ENCODE data around the gene HDAC8.

HDAC8 gene

DNA sequence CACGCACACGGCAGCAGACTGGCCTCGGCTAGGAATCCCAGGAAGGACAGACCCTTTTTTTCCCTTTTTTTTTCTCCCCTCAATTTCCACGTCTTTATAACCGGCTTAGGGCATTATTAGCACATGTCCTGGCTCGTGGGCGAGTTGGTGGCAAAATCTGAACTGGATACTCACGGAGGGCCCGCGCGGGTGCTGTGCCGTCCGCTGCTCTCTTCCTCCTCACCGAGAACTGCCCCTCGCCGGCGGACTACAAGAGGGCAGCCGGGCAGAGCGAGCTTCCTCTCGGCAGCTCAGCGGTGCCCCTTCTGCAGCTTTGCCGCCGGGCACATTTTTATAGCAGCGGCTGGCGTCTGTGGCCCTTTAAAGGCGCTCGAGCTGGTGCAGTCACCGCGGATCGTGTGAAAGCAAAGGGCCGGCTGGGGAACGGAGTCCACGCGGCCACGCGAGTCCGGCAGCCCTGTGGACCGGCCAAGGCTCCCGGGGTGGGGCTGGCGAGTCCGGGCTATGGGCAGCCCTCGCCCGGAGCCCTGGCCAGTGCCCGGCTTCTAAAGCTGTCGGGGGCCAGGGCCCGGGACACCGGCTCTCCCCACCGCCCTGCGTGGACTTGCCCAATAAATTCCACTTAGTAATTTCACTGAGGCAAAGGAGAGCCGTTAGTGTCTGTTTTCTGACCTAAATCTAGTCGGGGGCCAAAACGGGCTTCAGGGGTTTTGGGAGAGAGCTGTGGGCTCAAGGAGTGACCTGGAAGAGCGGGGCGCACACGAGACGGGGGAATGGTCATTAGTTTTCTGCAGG, 265.6 kb downstream of the HDAC8 start:
- Mint-ChIP-seq H3K27ac (no peak overlapping the region), H3K27me3 (ENCODE audit: low read depth) (peaks cover 63% of the 10 kb centered on the region), H3K9me3 (no peaks in the 10 kb centered on the region), H3K4me1 (ENCODE audit: low read depth) (peaks cover 12% of the 10 kb centered on the region), H3K4me3 (peak overlapping the region; percentile 84), H3K36me3 (ENCODE audit: low read depth) (no peaks in the 10 kb centered on the region)
- DNase-seq (ENCODE audit: low spot score): peak; percentile 5

DNA sequence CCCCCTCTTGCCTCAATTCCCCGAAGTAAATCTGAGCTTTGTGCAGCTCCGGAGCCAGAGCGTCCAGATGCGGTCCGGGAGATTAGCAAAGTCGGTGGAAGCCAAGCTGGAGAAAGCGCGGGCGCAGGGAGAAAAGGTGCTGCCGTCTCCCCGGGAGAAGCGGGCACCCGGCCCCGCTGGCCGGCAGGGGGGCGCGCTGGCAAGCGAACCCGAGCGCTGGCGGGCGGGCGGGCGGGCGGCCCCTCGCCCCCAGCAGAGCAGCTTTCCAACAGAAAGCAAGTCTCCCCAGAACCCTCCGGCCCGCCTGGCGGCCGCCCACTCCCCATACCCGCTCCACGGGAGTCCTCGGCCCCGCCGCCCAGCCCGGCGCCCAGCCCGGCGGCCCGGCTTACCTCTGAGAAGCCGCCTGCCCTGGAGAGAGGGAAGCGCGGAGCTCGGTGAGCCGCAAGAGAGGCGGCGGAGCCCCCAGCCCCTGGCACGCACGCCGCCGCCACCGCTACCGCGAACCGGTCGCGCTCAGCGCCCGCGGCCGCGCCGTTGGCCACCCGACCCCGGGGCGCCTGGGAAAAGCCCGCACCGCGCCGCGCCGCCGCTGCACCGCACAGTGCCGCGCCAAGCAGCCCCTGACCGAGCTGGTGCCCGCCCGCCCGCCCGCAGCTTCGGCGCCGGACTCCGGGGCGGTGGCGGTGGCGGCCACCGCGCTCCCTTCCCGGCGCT, 266.4 kb downstream of the HDAC8 start:
- Mint-ChIP-seq H3K27me3 (ENCODE audit: low read depth) (peaks cover 67% of the 10 kb centered on the region), H3K4me3 (peak overlapping the region; percentile 37), H3K36me3 (ENCODE audit: low read depth) (no peaks in the 10 kb centered on the region), H3K9me3 (no peaks in the 10 kb centered on the region), H3K4me1 (ENCODE audit: low read depth) (peaks cover 12% of the 10 kb centered on the region), H3K27ac (no peak overlapping the region)
- DNase-seq (ENCODE audit: low spot score): no peak

GRCh38 chrX:72305286-72306084, 267.2 kb downstream of the HDAC8 start, which contains the start of gene CITED1:
Gene CITED1, minus strand, starts transcription at chrX:72305914. Its CDS starts 3,045 bp downstream, at chrX:72302869.
- Mint-ChIP-seq H3K4me3 (peak within 1 kb of the TSS; percentile 84), H3K9me3 (no peaks in the 10 kb centered on the region), H3K27me3 (ENCODE audit: low read depth) (peaks cover 71% of the 10 kb centered on the region), H3K4me1 (ENCODE audit: low read depth) (peaks cover 12% of the 10 kb centered on the region), H3K36me3 (ENCODE audit: low read depth) (no peaks in the 10 kb centered on the region), H3K27ac (no peak within 1 kb of the TSS)
- DNase-seq (ENCODE audit: low spot score): no peak

GRCh38 chrX:72304877-72305276, 267.8 kb downstream of the HDAC8 start:
- Mint-ChIP-seq H3K4me1 (ENCODE audit: low read depth) (peaks cover 12% of the 10 kb centered on the region), H3K36me3 (ENCODE audit: low read depth) (no peaks in the 10 kb centered on the region), H3K9me3 (no peaks in the 10 kb centered on the region), H3K27me3 (ENCODE audit: low read depth) (peaks cover 71% of the 10 kb centered on the region), H3K27ac (no peak overlapping the region), H3K4me3 (peak overlapping the region; percentile 21)
- no peak for DNase-seq (ENCODE audit: low spot score)

- no peak for DNase-seq (ENCODE audit: low spot score)
- Mint-ChIP-seq H3K4me1 (ENCODE audit: low read depth) (peaks cover 3% of the 10 kb centered on the region), H3K9me3 (no peaks in the 10 kb centered on the region), H3K27ac (no peak overlapping the region), H3K36me3 (ENCODE audit: low read depth) (no peaks in the 10 kb centered on the region), H3K27me3 (ENCODE audit: low read depth) (peaks cover 64% of the 10 kb centered on the region), H3K4me3 (no peak overlapping the region)
Observed at GRCh38 chrX:72301781-72302180, 270.9 kb downstream of the HDAC8 start.

DNA sequence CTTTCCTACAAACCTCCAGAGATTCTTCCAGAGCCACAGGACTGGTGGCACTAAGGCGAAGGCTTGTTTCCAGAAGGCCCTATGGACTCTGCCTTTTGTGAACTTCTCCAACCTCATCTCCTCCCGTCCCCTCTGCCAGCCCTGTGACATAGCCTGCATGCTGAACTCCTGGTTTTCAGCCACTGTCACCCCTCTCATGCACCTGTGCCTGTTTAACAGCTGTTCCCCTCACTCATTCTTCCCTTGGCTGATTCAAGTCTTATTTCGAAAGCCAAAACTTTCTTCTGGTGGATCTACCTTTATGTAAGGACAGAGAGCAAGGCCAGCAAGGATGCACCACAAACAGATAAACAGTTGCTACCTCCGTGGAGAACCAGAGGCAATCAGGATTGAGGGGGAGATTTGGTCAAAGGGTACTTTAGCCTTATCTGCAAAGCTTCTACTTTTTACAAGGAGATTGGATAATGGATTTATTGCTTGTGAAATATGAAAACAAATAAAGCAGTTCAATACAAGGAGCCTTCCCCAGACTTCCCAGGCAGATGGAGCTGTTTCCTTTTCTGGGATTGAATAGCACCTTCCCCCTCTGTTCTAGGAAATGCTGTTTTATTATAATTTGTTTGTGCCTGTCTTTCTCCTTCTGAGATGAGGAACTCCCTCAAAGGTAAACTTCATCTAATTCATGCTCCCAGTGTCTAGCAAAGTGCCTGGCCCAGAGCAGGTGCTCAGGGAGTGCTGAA, 272.6 kb downstream of the HDAC8 start:
- Mint-ChIP-seq H3K9me3 (no peaks in the 10 kb centered on the region), H3K27ac (no peak overlapping the region), H3K27me3 (ENCODE audit: low read depth) (peaks cover 65% of the 10 kb centered on the region), H3K36me3 (ENCODE audit: low read depth) (no peaks in the 10 kb centered on the region), H3K4me3 (no peak overlapping the region), H3K4me1 (ENCODE audit: low read depth) (peaks cover 3% of the 10 kb centered on the region)
- DNase-seq (ENCODE audit: low spot score): no peak

- DNase-seq (ENCODE audit: low spot score): no peak
- Mint-ChIP-seq H3K4me3 (no peak overlapping the region), H3K9me3 (no peaks in the 10 kb centered on the region), H3K36me3 (ENCODE audit: low read depth) (no peaks in the 10 kb centered on the region), H3K27me3 (ENCODE audit: low read depth) (peaks cover 49% of the 10 kb centered on the region), H3K27ac (no peak overlapping the region), H3K4me1 (ENCODE audit: low read depth) (no peaks in the 10 kb centered on the region)
Observed at GRCh38 chrX:72297953-72298730, 274.5 kb downstream of the HDAC8 start.

DNA sequence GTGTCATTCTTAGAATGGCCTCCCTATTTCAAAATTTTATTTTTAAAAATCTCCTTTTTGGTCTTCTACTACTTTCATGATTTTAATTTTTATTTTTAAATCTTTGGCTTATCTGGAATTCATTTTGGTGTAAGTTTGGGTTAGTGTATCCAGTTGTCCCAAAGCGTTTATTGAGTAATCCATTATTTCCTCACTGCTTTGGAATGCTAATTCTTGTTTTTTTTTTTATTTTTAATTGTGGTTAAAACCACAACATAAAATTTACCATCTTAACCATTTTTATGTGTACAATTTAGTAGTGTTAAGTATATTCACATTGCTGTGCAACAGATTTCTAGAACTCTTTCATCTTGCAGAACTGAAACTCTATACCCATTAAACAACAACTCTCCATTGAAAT, 275.7 kb downstream of the HDAC8 start:
- H3K36me3 Mint-ChIP-seq (ENCODE audit: low read depth): no peaks in the 10 kb centered on the region
- no peak overlapping the region for H3K27ac Mint-ChIP-seq
- H3K9me3 Mint-ChIP-seq: no peaks in the 10 kb centered on the region
- DNase-seq (ENCODE audit: low spot score): no peak
- H3K27me3 Mint-ChIP-seq (ENCODE audit: low read depth): peaks cover 47% of the 10 kb centered on the region
- no peak overlapping the region for H3K4me3 Mint-ChIP-seq
- no peaks in the 10 kb centered on the region for H3K4me1 Mint-ChIP-seq (ENCODE audit: low read depth)

GRCh38 chrX:72295745-72296144, 276.9 kb downstream of the HDAC8 start:
- Mint-ChIP-seq H3K9me3 (no peaks in the 10 kb centered on the region), H3K4me3 (no peak overlapping the region), H3K36me3 (ENCODE audit: low read depth) (no peaks in the 10 kb centered on the region), H3K27ac (no peak overlapping the region), H3K4me1 (ENCODE audit: low read depth) (no peaks in the 10 kb centered on the region), H3K27me3 (ENCODE audit: low read depth) (peaks cover 45% of the 10 kb centered on the region)
- no peak for DNase-seq (ENCODE audit: low spot score)

GRCh38 chrX:72294497-72294896, 278.1 kb downstream of the HDAC8 start:
- H3K4me1 Mint-ChIP-seq (ENCODE audit: low read depth): no peaks in the 10 kb centered on the region
- H3K4me3 Mint-ChIP-seq: no peak overlapping the region
- H3K9me3 Mint-ChIP-seq: no peaks in the 10 kb centered on the region
- no peak overlapping the region for H3K27ac Mint-ChIP-seq
- no peak for DNase-seq (ENCODE audit: low spot score)
- H3K36me3 Mint-ChIP-seq (ENCODE audit: low read depth): no peaks in the 10 kb centered on the region
- peaks cover 38% of the 10 kb centered on the region for H3K27me3 Mint-ChIP-seq (ENCODE audit: low read depth)

DNA sequence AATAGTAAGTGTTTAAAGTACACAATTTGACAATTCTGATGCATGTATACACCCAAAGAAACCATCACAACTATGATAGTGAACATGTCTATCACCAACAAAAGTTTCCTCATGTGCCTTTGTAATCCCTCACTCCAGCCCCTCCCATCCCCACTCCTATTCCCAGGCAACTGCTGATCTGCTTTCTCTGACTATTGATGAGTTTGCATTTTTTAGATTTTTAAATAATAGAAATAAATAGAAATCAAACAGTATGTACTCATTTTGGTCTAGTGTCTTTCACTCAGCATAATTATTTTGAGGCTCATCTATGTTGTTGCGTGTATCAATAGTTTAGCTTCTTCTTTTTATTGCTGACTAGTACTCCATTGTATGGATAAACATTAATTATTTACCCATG, 290.3 kb downstream of the HDAC8 start:
- DNase-seq (ENCODE audit: low spot score): no peak
- Mint-ChIP-seq H3K9me3 (no peaks in the 10 kb centered on the region), H3K27ac (no peak overlapping the region), H3K4me1 (ENCODE audit: low read depth) (peaks cover 6% of the 10 kb centered on the region), H3K4me3 (no peak overlapping the region), H3K27me3 (ENCODE audit: low read depth) (peaks cover 23% of the 10 kb centered on the region), H3K36me3 (ENCODE audit: low read depth) (no peaks in the 10 kb centered on the region)

- no peak for DNase-seq (ENCODE audit: low spot score)
- H3K36me3 Mint-ChIP-seq (ENCODE audit: low read depth): peaks cover 10% of the 10 kb centered on the region
- peaks cover 23% of the 10 kb centered on the region for H3K27me3 Mint-ChIP-seq (ENCODE audit: low read depth)
- H3K9me3 Mint-ChIP-seq: no peaks in the 10 kb centered on the region
- no peak overlapping the region for H3K27ac Mint-ChIP-seq
- H3K4me3 Mint-ChIP-seq: no peak overlapping the region
- peaks cover 9% of the 10 kb centered on the region for H3K4me1 Mint-ChIP-seq (ENCODE audit: low read depth)
Observed at GRCh38 chrX:72280321-72280845, 292.3 kb downstream of the HDAC8 start.

Data from T-helper 2 cell treated with Interferon-gamma antibody and Interleukin-4, amounts not matched to agents 5 μg/mL and 100 μg/mL, for 36 hours (primary cell).